Measurements from ENCODE around the gene PEX14.
A peak's percentile ranks its signal among the peaks of the same experiment; 100 is the strongest.

PEX14 gene

GRCh38 chr1:10549904-10550664 is 75.3 kb downstream of the PEX14 start:
- DNase-seq = no peak

- DNase-seq = peak; percentile 21
These were observed 78.4 kb downstream of the PEX14 start for GRCh38 chr1:10553118-10553517.

- DNase-seq = peak; percentile 78
These were observed 81.1 kb downstream of the PEX14 start for GRCh38 chr1:10555635-10556429.

GRCh38 chr1:10556430-10557005 is 81.8 kb downstream of the PEX14 start:
- DNase-seq = no peak

- no peak for DNase-seq
These were observed 83.0 kb downstream of the PEX14 start for GRCh38 chr1:10557714-10558113.

- DNase-seq = peak; percentile 8
These were observed 84.6 kb downstream of the PEX14 start for GRCh38 chr1:10559386-10559785.

- no peak for DNase-seq
These were observed 86.7 kb downstream of the PEX14 start for GRCh38 chr1:10561497-10561896.

- no peak for DNase-seq
These were observed 87.2 kb downstream of the PEX14 start for GRCh38 chr1:10561955-10562354.

- peak; percentile 31 for DNase-seq
These were observed 89.3 kb downstream of the PEX14 start for GRCh38 chr1:10564063-10564462.

GRCh38 chr1:10569531-10569930 is 94.8 kb downstream of the PEX14 start:
- no peak for DNase-seq

- DNase-seq = no peak
These were observed 100.9 kb downstream of the PEX14 start for GRCh38 chr1:10575616-10576015.

- DNase-seq = no peak
These were observed 103.3 kb downstream of the PEX14 start for GRCh38 chr1:10578070-10578469.

- no peak for DNase-seq
These were observed 108.9 kb downstream of the PEX14 start for GRCh38 chr1:10583641-10584040.

- DNase-seq = no peak
These were observed 110.5 kb downstream of the PEX14 start for GRCh38 chr1:10585242-10585641.

- no peak for DNase-seq
These were observed 111.4 kb downstream of the PEX14 start for GRCh38 chr1:10586125-10586524.

- DNase-seq = no peak
These were observed 113.9 kb downstream of the PEX14 start for GRCh38 chr1:10588640-10589039.

- no peak for DNase-seq
These were observed 114.3 kb downstream of the PEX14 start for GRCh38 chr1:10589074-10589473.

- no peak for DNase-seq
These were observed 116.3 kb downstream of the PEX14 start for GRCh38 chr1:10591010-10591409.

- DNase-seq = no peak
These were observed 117.6 kb downstream of the PEX14 start for GRCh38 chr1:10592373-10592772.

GRCh38 chr1:10593750-10594149 is 119.0 kb downstream of the PEX14 start:
- DNase-seq = no peak

- DNase-seq = no peak
These were observed 120.0 kb downstream of the PEX14 start for GRCh38 chr1:10594595-10595223.

- no peak for DNase-seq
These were observed 122.0 kb downstream of the PEX14 start for GRCh38 chr1:10596780-10597179.

Data from eye (tissue), 1 donor.